GM19452 (cell line): Measurements from ENCODE around the gene CARD6.
"Not testable (repeated sequence)": the region's sequence is repeated elsewhere in the genome, so short reads cannot be mapped to it uniquely, and the experiment has no call there.

Experiments used
- ATAC-seq: cut with Tn5 transposase; IDR thresholded peaks from one replicate; pipeline ENCODE4 v1.9.1; 2021; ENCODE audit not compliant: unreplicated experiment

The CARD6 gene

GRCh38 chr5:40873286-40873880 is 32.2 kb downstream of the CARD6 start:
- ATAC-seq: no peak

GRCh38 chr5:40875958-40876357 is 34.8 kb downstream of the CARD6 start:
- no peak for ATAC-seq

GRCh38 chr5:40877371-40877988 is 36.3 kb downstream of the CARD6 start:
- ATAC-seq: no peak

GRCh38 chr5:40879163-40879942 is 38.2 kb downstream of the CARD6 start:
- ATAC-seq: no peak

GRCh38 chr5:40882291-40882690 is 41.1 kb downstream of the CARD6 start:
- no peak for ATAC-seq

GRCh38 chr5:40883051-40883450 is 41.9 kb downstream of the CARD6 start:
- not testable (repeated sequence) for ATAC-seq

- ATAC-seq: not testable (repeated sequence)
Observed at GRCh38 chr5:40895440-40896425, 54.6 kb downstream of the CARD6 start.

GRCh38 chr5:40904205-40904993 is 63.2 kb downstream of the CARD6 start:
- peak; percentile 92 for ATAC-seq

GRCh38 chr5:40904994-40905306 is 63.8 kb downstream of the CARD6 start:
- peak; percentile 12 for ATAC-seq

GRCh38 chr5:40906351-40906751 is 65.2 kb downstream of the CARD6 start:
- ATAC-seq: no peak

GRCh38 chr5:40909264-40909663 is 68.1 kb downstream of the CARD6 start, which contains the start of gene C7:
C7 (plus strand) TSS chr5:40909497; CDS start chr5:40909611, 114 bp downstream.
- ATAC-seq: no peak

- no peak for ATAC-seq
Observed at GRCh38 chr5:40909723-40910122, 68.6 kb downstream of the CARD6 start.
